Esophagus mucosa (tissue), 1 donor: ENCODE measurements around the gene MOCS3. TPM values are rescaled to one million over a fixed set of nuclear protein-coding genes. Genes with fewer than 3 reads are reported as not detected.

Source experiments
- ATAC-seq: fragments of 200-7000 bp; cut with Tn5 transposase; one replicate; pipeline ENCODE4 v1.9.1; 2020
- total RNA-seq: library from RNA; stranded (reverse); gene quantifications from one replicate; pipeline ENCODE4 v1.2.4, GENCODE V29; 2023
- donor health status: DM: yes; HTN: yes; CAD: no.

The MOCS3 gene, protein sequence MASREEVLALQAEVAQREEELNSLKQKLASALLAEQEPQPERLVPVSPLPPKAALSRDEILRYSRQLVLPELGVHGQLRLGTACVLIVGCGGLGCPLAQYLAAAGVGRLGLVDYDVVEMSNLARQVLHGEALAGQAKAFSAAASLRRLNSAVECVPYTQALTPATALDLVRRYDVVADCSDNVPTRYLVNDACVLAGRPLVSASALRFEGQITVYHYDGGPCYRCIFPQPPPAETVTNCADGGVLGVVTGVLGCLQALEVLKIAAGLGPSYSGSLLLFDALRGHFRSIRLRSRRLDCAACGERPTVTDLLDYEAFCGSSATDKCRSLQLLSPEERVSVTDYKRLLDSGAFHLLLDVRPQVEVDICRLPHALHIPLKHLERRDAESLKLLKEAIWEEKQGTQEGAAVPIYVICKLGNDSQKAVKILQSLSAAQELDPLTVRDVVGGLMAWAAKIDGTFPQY
- total RNA-seq: 4.1 TPM

DNA sequence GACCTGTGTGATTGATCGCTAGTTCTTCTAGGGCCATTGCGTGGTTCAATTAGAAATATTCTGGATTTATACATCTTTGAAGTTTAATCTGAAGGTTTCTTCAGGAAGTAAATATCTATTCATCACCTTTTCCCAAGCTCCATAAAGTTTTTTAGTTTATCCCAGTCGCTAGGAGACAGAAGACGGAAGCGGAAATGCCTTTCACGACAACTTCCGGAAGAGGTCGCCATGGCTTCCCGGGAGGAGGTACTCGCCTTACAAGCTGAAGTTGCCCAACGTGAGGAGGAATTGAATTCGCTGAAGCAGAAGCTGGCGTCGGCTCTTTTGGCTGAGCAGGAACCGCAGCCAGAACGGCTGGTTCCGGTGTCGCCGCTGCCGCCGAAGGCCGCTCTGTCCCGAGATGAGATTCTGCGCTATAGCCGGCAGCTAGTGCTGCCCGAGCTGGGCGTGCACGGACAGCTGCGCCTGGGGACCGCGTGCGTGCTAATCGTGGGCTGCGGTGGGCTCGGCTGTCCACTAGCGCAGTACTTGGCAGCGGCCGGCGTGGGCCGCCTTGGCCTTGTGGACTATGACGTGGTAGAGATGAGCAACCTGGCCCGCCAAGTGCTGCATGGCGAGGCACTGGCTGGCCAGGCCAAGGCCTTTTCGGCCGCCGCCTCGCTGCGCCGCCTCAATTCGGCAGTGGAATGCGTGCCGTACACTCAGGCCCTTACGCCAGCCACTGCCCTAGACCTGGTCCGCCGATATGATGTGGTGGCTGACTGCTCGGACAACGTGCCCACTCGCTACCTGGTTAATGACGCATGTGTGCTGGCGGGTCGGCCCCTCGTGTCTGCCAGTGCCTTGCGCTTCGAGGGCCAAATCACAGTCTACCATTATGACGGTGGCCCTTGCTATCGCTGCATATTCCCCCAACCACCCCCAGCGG, at the start of gene MOCS3:
TSS of gene MOCS3 (plus strand) at position 204 of the 928 bp plus-strand sequence. CDS start at position 229, 25 bp downstream.
- peak; percentile 83 for ATAC-seq

DNA sequence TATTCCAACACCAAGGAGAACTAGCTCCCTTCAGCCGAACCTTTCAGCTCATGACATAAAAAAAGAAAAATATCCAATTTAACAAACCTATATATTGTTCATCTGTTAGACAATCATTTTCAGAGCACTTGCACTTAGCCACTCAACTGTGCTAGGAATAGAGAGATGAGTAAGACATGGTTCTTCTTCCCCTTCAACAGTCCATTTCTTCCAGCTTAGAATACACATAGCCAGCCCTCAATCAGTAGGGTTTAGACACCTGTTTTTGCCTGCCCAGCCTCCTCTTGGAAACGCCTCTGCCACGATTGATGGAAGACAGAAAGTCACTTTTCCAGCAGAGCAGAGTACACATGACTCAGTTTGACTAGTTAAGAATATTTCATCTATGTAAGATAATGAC, 49.2 kb upstream of the MOCS3 start:
- ATAC-seq: peak; percentile 48

- no peak for ATAC-seq
Measured at GRCh38 chr20:50911030-50911429, 47.6 kb upstream of the MOCS3 start.

DNA sequence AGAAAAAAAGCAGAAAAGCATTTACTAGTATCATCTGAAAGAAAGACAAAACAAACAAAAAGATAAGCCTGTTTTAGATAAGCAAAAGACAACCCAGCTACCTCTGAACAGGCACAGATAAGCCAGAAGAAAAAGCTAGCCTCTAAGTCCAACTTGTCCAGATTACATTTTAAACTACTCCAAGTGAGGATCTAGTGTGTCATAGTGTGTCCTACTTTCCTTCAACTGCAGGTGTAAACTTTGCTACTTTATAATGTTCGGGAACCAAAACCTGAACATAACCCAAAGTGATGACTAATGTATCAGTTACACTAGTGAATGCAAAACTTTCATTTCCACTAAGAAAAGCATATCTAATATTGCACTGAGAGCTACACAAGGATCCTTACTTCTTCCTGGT, 46.9 kb upstream of the MOCS3 start:
- no peak for ATAC-seq

DNA sequence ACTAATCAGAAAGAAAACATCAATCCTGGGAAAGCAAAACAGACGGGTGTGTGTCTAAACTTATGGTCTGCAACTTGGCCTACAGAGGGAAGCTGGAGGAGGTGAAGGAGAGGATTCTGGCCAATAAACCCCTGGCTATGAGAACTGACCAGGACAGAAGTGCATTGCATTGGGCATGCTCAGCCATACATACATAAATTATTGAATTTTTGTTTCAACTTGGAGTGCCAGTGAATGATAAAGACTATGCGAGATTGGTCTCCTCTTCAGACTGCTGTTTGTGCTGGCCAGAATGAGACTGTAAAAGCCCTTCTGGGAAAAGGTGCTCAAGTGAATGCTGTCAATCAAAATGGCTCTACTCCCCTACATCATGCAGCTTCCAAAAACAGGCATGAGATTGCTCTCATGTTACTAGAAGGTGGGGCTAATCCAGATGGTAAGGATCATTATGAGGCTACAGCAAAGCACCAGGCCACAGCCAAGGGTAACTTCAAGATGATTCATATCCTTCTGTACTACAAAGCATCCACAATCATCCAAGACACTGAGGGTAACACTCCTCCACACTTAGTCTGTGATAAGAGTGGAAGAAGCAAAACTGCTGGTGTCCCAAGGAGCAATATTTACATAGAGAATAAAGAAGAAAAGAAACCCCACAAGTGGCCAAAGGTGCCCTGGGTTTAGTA, 44.8 kb upstream of the MOCS3 start:
- no peak for ATAC-seq

GRCh38 chr20:50915424-50915823, 43.2 kb upstream of the MOCS3 start:
- no peak for ATAC-seq

- peak; percentile 64 for ATAC-seq
Measured at GRCh38 chr20:50916257-50916656, 42.4 kb upstream of the MOCS3 start.

DNA sequence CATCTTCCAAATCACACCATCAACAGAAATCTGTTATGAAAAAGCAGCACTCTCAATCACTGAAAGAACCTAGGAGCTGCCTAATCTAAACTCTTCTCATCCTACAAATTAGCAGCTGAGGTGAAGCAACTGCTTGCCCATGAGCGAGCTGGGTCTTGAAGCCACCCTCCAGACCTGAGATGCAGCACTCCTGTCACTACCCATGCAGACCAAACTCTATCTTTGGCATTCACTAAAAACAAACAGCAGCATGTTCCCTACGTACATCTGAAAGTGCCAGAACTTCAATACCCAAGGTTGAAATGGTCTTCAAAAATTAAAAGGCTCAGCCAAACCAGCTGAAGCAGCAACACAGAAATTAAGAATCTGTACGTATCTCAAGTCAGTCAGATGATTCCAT, 41.7 kb upstream of the MOCS3 start:
- ATAC-seq: no peak

DNA sequence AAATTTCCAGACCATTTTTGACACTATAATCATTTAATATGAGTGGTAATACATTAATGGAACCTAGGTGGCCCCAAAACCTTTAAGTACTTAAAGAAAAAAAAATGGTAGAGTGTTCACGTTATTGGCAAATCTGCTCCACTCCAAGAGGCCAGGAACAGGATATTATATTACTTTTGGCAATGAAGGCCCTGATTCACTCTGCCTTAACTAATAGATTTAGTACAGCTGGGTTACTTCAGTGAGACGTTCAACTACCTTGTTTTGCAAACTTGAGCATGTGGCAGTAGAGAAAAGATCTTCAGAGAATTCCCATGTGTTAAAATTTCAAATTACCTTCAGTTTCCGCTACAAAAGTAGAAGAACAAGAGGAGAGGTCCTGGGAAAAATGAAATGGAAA, 40.2 kb upstream of the MOCS3 start:
- ATAC-seq: no peak

DNA sequence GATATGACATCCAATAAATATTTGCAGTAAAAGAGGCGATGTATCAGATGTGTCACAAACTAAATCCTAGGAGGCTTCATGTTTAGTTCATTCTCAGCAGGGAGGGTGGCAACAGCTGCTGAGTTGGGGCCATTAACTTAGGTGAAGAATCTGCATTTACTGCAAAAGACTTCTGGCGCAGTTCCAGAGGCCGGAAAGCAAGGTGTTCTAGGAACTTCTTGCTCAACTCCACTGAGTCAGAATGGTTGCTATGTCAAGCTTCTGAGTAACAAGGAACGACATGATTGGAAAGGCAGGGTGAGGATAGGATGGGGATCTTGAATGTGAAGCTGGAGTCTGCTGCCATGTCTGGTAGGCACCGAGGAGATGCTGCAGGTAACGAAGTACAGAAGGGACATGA, 39.1 kb upstream of the MOCS3 start:
- peak; percentile 80 for ATAC-seq

GRCh38 chr20:50920997-50921396, 37.6 kb upstream of the MOCS3 start:
- ATAC-seq: no peak

DNA sequence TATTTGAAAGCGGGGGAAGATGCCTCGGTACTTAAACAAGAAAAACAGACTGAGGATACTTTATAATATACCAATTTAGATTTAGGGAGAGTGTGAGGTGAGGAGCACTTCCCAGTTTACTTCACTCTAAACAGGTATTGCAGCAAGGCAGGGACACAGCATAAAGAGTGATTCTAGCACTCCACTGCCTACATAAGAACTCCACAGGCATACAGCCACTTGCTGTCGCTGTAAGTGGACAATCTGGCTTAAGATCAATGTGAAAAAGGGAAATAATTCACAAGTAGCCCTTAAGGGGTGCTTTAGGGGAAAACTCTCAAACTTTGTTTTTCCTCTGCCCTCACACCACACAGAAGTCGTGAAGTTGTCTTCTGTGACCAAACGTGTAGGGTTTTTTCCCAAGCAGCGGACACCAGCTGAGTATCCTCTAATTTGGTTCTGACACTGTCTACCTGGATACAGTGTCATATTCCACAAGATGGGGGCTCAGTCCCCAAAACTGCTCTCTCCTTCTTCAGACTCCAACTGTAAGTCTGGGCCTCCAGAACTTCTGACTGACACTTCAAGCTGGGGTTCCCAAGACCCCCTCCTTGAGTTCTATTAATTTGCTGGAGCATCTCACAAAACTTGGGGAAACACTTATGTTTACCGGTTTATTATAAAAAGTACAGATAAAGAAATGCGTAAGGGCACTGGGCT, 36.7 kb upstream of the MOCS3 start:
- no peak for ATAC-seq

DNA sequence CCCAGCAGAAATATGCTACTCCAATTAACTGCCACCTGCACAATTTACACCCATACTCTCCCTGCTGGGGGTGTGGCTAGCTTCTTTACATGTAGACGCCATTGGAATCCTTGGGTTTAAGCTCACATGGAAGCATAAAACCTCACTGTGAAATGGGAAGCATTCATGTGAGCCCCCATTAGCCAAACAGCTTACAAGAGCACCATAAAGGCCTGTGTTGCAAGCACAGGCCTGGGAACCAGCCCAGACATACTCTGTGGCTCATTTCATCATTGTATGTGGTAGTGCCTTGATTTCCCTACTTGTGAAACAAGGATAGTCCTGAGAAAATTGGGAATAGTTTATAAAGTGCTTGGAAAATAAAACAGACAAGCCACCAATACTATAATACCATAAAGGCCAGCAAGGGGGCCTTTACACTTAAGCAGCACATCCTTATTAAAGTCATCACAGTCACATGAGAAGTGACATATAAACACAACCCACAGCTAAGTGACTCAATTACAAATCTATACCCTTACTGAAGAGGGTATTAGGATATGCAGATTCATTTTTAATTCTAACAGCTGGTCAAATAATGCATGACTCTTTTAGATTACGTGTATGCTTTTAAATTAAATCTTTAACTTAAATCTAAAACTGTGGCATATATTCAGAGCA, 34.2 kb upstream of the MOCS3 start:
- ATAC-seq: no peak

DNA sequence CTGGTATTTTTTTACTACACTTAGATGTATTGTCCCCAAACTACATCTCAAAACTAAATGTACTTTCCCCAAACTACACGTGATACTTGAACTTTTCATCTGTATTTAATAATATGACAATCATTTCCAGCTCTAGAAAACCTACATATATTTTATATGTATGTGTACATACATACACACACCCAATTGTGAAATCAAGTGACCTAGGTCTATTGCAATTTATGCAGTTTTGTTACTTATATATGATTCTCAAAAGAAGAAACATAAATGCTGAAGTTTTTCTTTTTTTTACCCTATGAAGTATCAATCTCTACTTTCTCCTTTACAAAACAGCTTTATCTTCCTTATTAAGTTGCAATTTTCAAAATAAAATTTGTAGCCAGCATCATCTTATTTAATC, 32.1 kb upstream of the MOCS3 start:
- ATAC-seq: no peak

GRCh38 chr20:50928469-50928868, 30.1 kb upstream of the MOCS3 start:
- ATAC-seq: no peak

GRCh38 chr20:50929299-50930138, 29.1 kb upstream of the MOCS3 start:
- peak; percentile 86 for ATAC-seq

- ATAC-seq: no peak
Measured at GRCh38 chr20:50930139-50930975, 28.3 kb upstream of the MOCS3 start.

DNA sequence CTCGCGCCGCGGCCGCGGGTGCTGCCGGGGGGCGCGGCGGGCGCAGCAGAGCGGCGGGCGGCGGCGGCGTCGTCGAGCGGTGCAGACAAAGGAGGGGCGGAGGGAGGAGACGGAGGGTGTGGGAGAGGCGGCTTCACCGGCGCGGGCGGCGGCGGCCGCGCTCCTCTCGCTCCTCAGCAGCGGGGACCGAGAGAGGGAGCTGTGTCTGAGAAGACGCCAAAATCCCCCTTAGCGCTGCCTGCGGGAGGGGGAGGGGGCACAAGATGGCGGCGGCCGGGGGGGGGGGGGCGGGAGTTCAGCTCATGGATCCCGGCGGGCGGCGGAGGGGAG, 27.7 kb upstream of the MOCS3 start:
- ATAC-seq: peak; percentile 35

- peak; percentile 87 for ATAC-seq
Measured at GRCh38 chr20:50931306-50932015, 27.2 kb upstream of the MOCS3 start, which contains the start of gene ADNP. ADNP (minus strand) TSS chr20:50931437; CDS start chr20:50903996, 27,441 bp downstream.
